ENCODE data around the gene CRB1.

Gene CRB1

GRCh38 chr1:197362871-197363270 lies 94.8 kb downstream of the CRB1 start:
- no peak for DNase-seq (ENCODE audit: extremely low read depth, insufficient read length)
- TF ChIP-seq CTCF (IDR thresholded peaks at IDR 0.05; ENCODE audit: insufficient read depth, low read length, poor library complexity, severe bottlenecking) = no peak
- Histone ChIP-seq H3K36me3 (ENCODE audit: control insufficient read depth, insufficient read depth, low read length) (no peaks in the 10 kb centered on the region), H3K27me3 (replicated peaks; ENCODE audit: control insufficient read depth, insufficient read depth, low read length) (no peaks in the 10 kb centered on the region), H3K4me3 (replicated peaks; ENCODE audit: low read depth, low read length) (no peak overlapping the region)

- DNase-seq (ENCODE audit: extremely low read depth, insufficient read length) = no peak
- TF ChIP-seq CTCF (IDR thresholded peaks at IDR 0.05; ENCODE audit: insufficient read depth, low read length, poor library complexity, severe bottlenecking) = no peak
- Histone ChIP-seq H3K4me3 (replicated peaks; ENCODE audit: low read depth, low read length) (no peak overlapping the region), H3K36me3 (ENCODE audit: control insufficient read depth, insufficient read depth, low read length) (no peaks in the 10 kb centered on the region), H3K27me3 (replicated peaks; ENCODE audit: control insufficient read depth, insufficient read depth, low read length) (no peaks in the 10 kb centered on the region)
Measured at GRCh38 chr1:197363855-197364254, 95.8 kb downstream of the CRB1 start.

- H3K4me3 ChIP-seq (replicated peaks; ENCODE audit: low read depth, low read length) = no peak overlapping the region
- TF ChIP-seq CTCF (IDR thresholded peaks at IDR 0.05; ENCODE audit: insufficient read depth, low read length, poor library complexity, severe bottlenecking) = no peak
- DNase-seq (ENCODE audit: extremely low read depth, insufficient read length) = no peak
- no peaks in the 10 kb centered on the region for H3K36me3 ChIP-seq (ENCODE audit: control insufficient read depth, insufficient read depth, low read length)
- H3K27me3 ChIP-seq (replicated peaks; ENCODE audit: control insufficient read depth, insufficient read depth, low read length) = no peaks in the 10 kb centered on the region
Measured at GRCh38 chr1:197366996-197367395, 98.9 kb downstream of the CRB1 start.

- no peak for DNase-seq (ENCODE audit: extremely low read depth, insufficient read length)
- no peak for TF ChIP-seq CTCF (IDR thresholded peaks at IDR 0.05; ENCODE audit: insufficient read depth, low read length, poor library complexity, severe bottlenecking)
- H3K27me3 ChIP-seq (replicated peaks; ENCODE audit: control insufficient read depth, insufficient read depth, low read length) = no peaks in the 10 kb centered on the region
- H3K4me3 ChIP-seq (replicated peaks; ENCODE audit: low read depth, low read length) = no peak overlapping the region
- H3K36me3 ChIP-seq (ENCODE audit: control insufficient read depth, insufficient read depth, low read length) = no peaks in the 10 kb centered on the region
Measured at GRCh38 chr1:197367627-197368026, 99.6 kb downstream of the CRB1 start.

GRCh38 chr1:197374428-197374827 lies 106.4 kb downstream of the CRB1 start:
- no peak for TF ChIP-seq CTCF (IDR thresholded peaks at IDR 0.05; ENCODE audit: insufficient read depth, low read length, poor library complexity, severe bottlenecking)
- no peak overlapping the region for H3K4me3 ChIP-seq (replicated peaks; ENCODE audit: low read depth, low read length)
- H3K36me3 ChIP-seq (ENCODE audit: control insufficient read depth, insufficient read depth, low read length) = no peaks in the 10 kb centered on the region
- DNase-seq (ENCODE audit: extremely low read depth, insufficient read length) = no peak
- no peaks in the 10 kb centered on the region for H3K27me3 ChIP-seq (replicated peaks; ENCODE audit: control insufficient read depth, insufficient read depth, low read length)

- no peak overlapping the region for H3K4me3 ChIP-seq (replicated peaks; ENCODE audit: low read depth, low read length)
- no peaks in the 10 kb centered on the region for H3K27me3 ChIP-seq (replicated peaks; ENCODE audit: control insufficient read depth, insufficient read depth, low read length)
- no peak for TF ChIP-seq CTCF (IDR thresholded peaks at IDR 0.05; ENCODE audit: insufficient read depth, low read length, poor library complexity, severe bottlenecking)
- DNase-seq (ENCODE audit: extremely low read depth, insufficient read length) = no peak
- no peaks in the 10 kb centered on the region for H3K36me3 ChIP-seq (ENCODE audit: control insufficient read depth, insufficient read depth, low read length)
Measured at GRCh38 chr1:197384471-197384870, 116.4 kb downstream of the CRB1 start.

Data from GM06990 (cell line).